Karpas-422 (cell line): Measurements from ENCODE around the gene NRXN2. TPM values are rescaled to one million over a fixed set of nuclear protein-coding genes. Genes with fewer than 3 reads are reported as not detected.

Experiments
- DNase-seq: peaks from one replicate; pipeline ENCODE4 v3.0.0-alpha.2; 2015
- H2AFZ ChIP-seq: fragments of 200-600 bp; sonication (generic); 2 replicates; pipeline ENCODE4 v1.6.1; 2014; ENCODE audit warnings: antibody characterized with exemption, low read length, mixed read lengths
- H3K27ac ChIP-seq: fragments of 200-600 bp; sonication (generic); 2 replicates; pipeline ENCODE4 v1.5.1; 2014; ENCODE audit warnings: mild to moderate bottlenecking, low read length, moderate library complexity
- H3K27me3 ChIP-seq: fragments of 200-600 bp; sonication (generic); 2 replicates; pipeline ENCODE4 v1.6.1; 2014; ENCODE audit warnings: low read length, mixed read lengths
- H3K36me3 ChIP-seq: fragments of 200-600 bp; sonication (generic); 2 replicates; pipeline ENCODE4 v1.6.1; 2014; ENCODE audit warnings: low read length, mixed read lengths; ENCODE audit not compliant: insufficient read depth
- H3K4me1 ChIP-seq: fragments of 200-600 bp; sonication (generic); 2 replicates; pipeline ENCODE4 v1.6.1; 2014; ENCODE audit warnings: mild to moderate bottlenecking, low read length, mixed read lengths
- H3K4me2 ChIP-seq: fragments of 200-600 bp; sonication (generic); 2 replicates; pipeline ENCODE4 v1.6.1; 2014; ENCODE audit warnings: low read length, low read depth, mild to moderate bottlenecking; ENCODE audit not compliant: poor library complexity, severe bottlenecking
- H3K4me3 ChIP-seq: fragments of 200-600 bp; sonication (generic); 2 replicates; pipeline ENCODE4 v1.5.1; 2014; ENCODE audit warnings: mild to moderate bottlenecking, antibody characterized with exemption, low read length, mixed read lengths
- H3K79me2 ChIP-seq: fragments of 200-600 bp; sonication (generic); 2 replicates; pipeline ENCODE4 v1.6.1; 2014; ENCODE audit warnings: mild to moderate bottlenecking, low read length, mixed read lengths
- H3K9ac ChIP-seq: fragments of 200-600 bp; sonication (generic); 2 replicates; pipeline ENCODE4 v1.6.0; 2014; ENCODE audit warnings: low read length
- H3K9me2 ChIP-seq: fragments of 200-600 bp; sonication (generic), shearing (Covaris generic); replicated peaks from 2 replicates; pipeline ENCODE4 v1.6.0; 2014; ENCODE audit warnings: mild to moderate bottlenecking, low read length, moderate library complexity; ENCODE audit not compliant: insufficient read depth
- H3K9me3 ChIP-seq: fragments of 300-700, 200-600 bp; sonication (generic); 2 replicates; pipeline ENCODE4 v1.6.1; 2014; ENCODE audit warnings: low read length, mixed read lengths
- H4K20me1 ChIP-seq: fragments of 200-600 bp; sonication (generic); 2 replicates; pipeline ENCODE4 v1.6.1; 2014; ENCODE audit warnings: mild to moderate bottlenecking, antibody characterized with exemption, low read length, low read depth; ENCODE audit not compliant: insufficient read depth
- total RNA-seq: library from RNA; depleted of rRNA; stranded (reverse); fragments of >200 nt; shearing (Covaris generic); gene quantifications from 2 replicates; pipeline ENCODE4 v1.2.3, GENCODE V29; 2014; ENCODE audit warnings: low replicate concordance

NRXN2 gene
- total RNA-seq, 1 experiment from 2014 or later, result not detected

- Histone ChIP-seq H3K79me2 (no peaks in the 10 kb centered on the region), H3K36me3 (no peaks in the 10 kb centered on the region), H3K9me3 (no peaks in the 10 kb centered on the region), H4K20me1 (no peaks in the 10 kb centered on the region), H3K27ac (no peak overlapping the region), H3K9me2 (no peaks in the 10 kb centered on the region), H2AFZ (no peak overlapping the region), H3K9ac (no peak overlapping the region), H3K27me3 (no peaks in the 10 kb centered on the region), H3K4me3 (no peak overlapping the region), H3K4me1 (peaks cover 8% of the 10 kb centered on the region), H3K4me2 (no peak overlapping the region)
- no peak for DNase-seq
These were observed 66.1 kb downstream of the NRXN2 start for GRCh38 chr11:64656862-64657261.

- Histone ChIP-seq H3K27me3 (no peaks in the 10 kb centered on the region), H3K4me3 (no peak overlapping the region), H3K4me2 (no peak overlapping the region), H3K79me2 (no peaks in the 10 kb centered on the region), H3K9me2 (no peaks in the 10 kb centered on the region), H3K9ac (no peak overlapping the region), H3K36me3 (no peaks in the 10 kb centered on the region), H4K20me1 (no peaks in the 10 kb centered on the region), H3K9me3 (no peaks in the 10 kb centered on the region), H2AFZ (no peak overlapping the region), H3K27ac (no peak overlapping the region), H3K4me1 (peaks cover 8% of the 10 kb centered on the region)
- no peak for DNase-seq
These were observed 66.9 kb downstream of the NRXN2 start for GRCh38 chr11:64655941-64656601.

GRCh38 chr11:64654958-64655541, 67.9 kb downstream of the NRXN2 start:
- peaks cover 8% of the 10 kb centered on the region for H3K4me1 ChIP-seq
- H3K4me3 ChIP-seq, result no peak overlapping the region
- no peak overlapping the region for H2AFZ ChIP-seq
- no peaks in the 10 kb centered on the region for H3K36me3 ChIP-seq
- no peaks in the 10 kb centered on the region for H3K27me3 ChIP-seq
- no peak overlapping the region for H3K4me2 ChIP-seq
- no peaks in the 10 kb centered on the region for H3K79me2 ChIP-seq
- DNase-seq, result peak; percentile 53
- no peaks in the 10 kb centered on the region for H3K9me3 ChIP-seq
- H3K9ac ChIP-seq, result no peak overlapping the region
- no peaks in the 10 kb centered on the region for H4K20me1 ChIP-seq
- no peaks in the 10 kb centered on the region for H3K9me2 ChIP-seq
- H3K27ac ChIP-seq, result no peak overlapping the region

DNA sequence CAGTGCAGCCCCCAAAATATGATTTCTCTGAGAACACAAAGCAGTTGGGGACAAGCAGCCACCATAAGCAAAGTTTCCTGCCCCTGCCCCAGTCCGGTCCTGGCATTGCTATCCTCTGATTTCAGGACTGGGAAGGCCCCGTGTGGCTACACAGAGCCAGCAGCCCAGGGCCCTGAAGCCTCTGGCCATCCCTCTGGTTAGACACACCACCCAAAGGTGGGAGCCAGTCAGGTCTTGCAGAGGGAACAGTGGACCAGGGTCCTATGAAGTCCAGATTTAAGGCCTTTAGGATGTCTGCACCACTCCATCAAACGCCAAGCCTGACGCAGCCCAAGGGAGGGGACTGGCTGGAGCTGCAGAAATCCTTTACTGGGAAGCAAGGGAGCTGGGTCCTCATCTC, 68.6 kb downstream of the NRXN2 start:
- H3K9ac ChIP-seq, result no peak overlapping the region
- no peak overlapping the region for H2AFZ ChIP-seq
- H3K9me3 ChIP-seq, result no peaks in the 10 kb centered on the region

DNA sequence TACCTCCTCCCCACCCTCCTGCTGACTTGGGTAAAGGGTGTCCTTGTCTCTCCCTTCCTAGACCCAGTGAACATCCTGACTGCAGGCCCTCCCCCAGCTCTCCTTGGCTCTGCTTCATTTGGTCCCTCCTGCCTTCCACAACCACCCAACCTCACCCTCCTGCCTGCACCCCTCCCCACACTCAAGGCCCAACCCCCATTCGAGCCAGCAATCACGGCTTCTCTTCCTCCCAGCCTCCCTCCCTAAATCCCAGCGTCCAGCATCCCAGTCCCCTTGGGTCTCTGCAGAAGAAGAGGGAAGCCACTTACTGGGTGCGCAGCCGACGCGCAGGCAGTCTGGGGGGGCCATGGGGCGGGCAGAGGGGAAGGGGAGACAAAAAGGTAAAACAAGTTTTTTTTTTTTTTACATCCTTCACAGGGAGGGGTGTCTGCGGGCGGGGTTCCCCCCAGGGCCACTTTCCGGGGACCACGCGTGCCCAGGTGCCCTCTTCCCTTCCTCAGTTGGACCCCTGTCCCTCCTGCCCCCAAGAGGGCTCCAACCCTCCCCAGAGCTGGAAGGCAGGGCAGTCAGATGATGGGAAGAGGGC, 69.5 kb downstream of the NRXN2 start:
- Histone ChIP-seq H3K36me3 (no peaks in the 10 kb centered on the region), H3K4me2 (no peak overlapping the region), H3K27me3 (no peaks in the 10 kb centered on the region), H3K27ac (no peak overlapping the region), H2AFZ (no peak overlapping the region), H3K9me3 (no peaks in the 10 kb centered on the region), H3K4me1 (peaks cover 8% of the 10 kb centered on the region), H3K9ac (no peak overlapping the region), H3K79me2 (no peaks in the 10 kb centered on the region), H3K4me3 (no peak overlapping the region), H4K20me1 (no peaks in the 10 kb centered on the region), H3K9me2 (no peaks in the 10 kb centered on the region)
- no peak for DNase-seq

More for the DNA sequence above, 68.6 kb downstream of the NRXN2 start:
- Histone ChIP-seq H3K27ac (no peak overlapping the region), H3K4me2 (no peak overlapping the region), H3K4me3 (no peak overlapping the region), H3K36me3 (no peaks in the 10 kb centered on the region), H3K4me1 (peaks cover 8% of the 10 kb centered on the region), H3K9me2 (no peaks in the 10 kb centered on the region), H3K79me2 (no peaks in the 10 kb centered on the region), H3K27me3 (no peaks in the 10 kb centered on the region), H4K20me1 (no peaks in the 10 kb centered on the region)
- DNase-seq, result no peak

DNA sequence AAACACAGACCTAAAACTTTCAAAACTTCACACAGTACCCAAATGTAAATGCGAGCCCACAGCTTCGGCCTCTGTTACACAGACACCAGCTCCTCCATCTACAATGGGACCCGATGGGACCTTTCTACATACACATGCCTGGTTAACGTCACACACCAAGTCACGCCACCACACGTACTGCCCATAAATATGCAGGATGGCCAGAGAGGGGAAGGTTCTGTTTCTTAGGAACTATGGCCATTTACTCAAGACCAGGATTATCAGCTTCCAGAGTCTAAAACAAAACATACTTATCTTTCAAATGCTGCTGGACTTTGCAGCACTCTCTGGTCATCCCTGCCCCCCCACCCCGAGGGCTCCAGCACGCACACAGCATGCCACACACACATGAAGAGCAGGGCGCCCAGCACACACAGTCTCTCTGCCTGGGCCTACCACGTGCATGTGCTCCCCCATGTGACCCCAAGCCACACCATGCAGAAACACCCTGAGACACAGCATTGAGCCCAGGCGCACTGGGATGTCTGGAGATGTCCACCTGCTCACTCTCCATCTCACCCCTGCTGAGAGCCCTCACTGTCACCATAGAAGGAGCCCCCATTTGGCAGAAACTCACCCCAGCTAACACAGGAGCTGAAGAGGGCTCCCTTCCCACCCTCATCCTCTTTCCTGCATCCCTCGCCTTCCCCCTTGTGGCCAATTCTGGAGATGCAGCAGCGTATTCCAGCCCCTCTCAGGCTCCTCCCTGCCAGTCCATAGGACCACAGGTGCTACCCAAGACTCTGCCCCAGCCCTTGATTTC, 70.2 kb downstream of the NRXN2 start:
- DNase-seq, result peak; percentile 91

GRCh38 chr11:64650923-64651523, 72.0 kb downstream of the NRXN2 start:
- no peak overlapping the region for H3K9ac ChIP-seq
- no peaks in the 10 kb centered on the region for H3K27me3 ChIP-seq
- peaks cover 8% of the 10 kb centered on the region for H3K4me1 ChIP-seq
- no peaks in the 10 kb centered on the region for H3K9me3 ChIP-seq
- H3K9me2 ChIP-seq, result no peaks in the 10 kb centered on the region
- DNase-seq, result peak; percentile 75
- no peak overlapping the region for H3K4me2 ChIP-seq
- no peaks in the 10 kb centered on the region for H4K20me1 ChIP-seq
- no peak overlapping the region for H2AFZ ChIP-seq
- no peaks in the 10 kb centered on the region for H3K79me2 ChIP-seq
- H3K4me3 ChIP-seq, result no peak overlapping the region
- H3K27ac ChIP-seq, result no peak overlapping the region
- no peaks in the 10 kb centered on the region for H3K36me3 ChIP-seq

More for the DNA sequence above, 70.2 kb downstream of the NRXN2 start:
- Histone ChIP-seq H3K27ac (no peak overlapping the region), H4K20me1 (no peaks in the 10 kb centered on the region), H3K9me3 (no peaks in the 10 kb centered on the region), H2AFZ (peak overlapping the region; percentile 21; the same call in 1 of the 2 replicates), H3K9ac (no peak overlapping the region), H3K9me2 (no peaks in the 10 kb centered on the region), H3K79me2 (no peaks in the 10 kb centered on the region), H3K4me1 (peaks cover 8% of the 10 kb centered on the region), H3K4me2 (no peak overlapping the region), H3K4me3 (no peak overlapping the region), H3K36me3 (no peaks in the 10 kb centered on the region), H3K27me3 (no peaks in the 10 kb centered on the region)

DNA sequence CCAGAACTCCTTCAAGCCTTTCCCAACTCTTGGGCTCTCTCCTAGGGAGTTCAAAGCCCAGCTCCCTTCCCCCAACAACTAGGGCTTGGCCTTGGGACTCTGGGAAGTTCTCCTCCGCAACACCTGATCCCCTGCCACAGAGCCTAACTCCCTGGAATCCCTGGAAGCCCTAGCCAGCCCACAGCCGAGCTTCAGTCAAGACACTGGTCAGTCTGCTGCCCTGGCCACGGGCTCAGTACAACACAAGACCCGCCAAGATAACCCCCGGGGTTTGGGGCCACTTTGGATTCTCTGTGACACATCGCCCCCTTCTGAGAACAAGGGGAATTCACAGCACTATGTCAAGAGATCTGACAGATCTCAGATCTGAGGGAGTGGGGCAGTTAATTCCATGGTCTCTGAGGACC, 73.7 kb downstream of the NRXN2 start:
- Histone ChIP-seq H3K79me2 (no peaks in the 10 kb centered on the region), H3K9me3 (no peaks in the 10 kb centered on the region), H4K20me1 (no peaks in the 10 kb centered on the region), H3K9ac (no peak overlapping the region), H3K9me2 (no peaks in the 10 kb centered on the region), H3K36me3 (no peaks in the 10 kb centered on the region), H3K4me2 (no peak overlapping the region), H3K27ac (no peak overlapping the region), H3K27me3 (no peaks in the 10 kb centered on the region), H3K4me1 (no peaks in the 10 kb centered on the region), H2AFZ (no peak overlapping the region), H3K4me3 (no peak overlapping the region)
- peak; percentile 74 for DNase-seq
